ENCODE data around the gene BMP2. TPM values are rescaled to one million over a fixed set of nuclear protein-coding genes. Genes with fewer than 3 reads are reported as not detected.

BMP2 gene
- total and polyA plus RNA-seq, 2 of the 4 experiments (the other 2 are of a cell fraction), result 0.18 to 0.21 TPM

GRCh38 chr20:6818033-6818808, 50.7 kb downstream of the BMP2 start:
- no peak overlapping the region for H3K18ac ChIP-seq (ENCODE audit: low read depth, low read length)
- no peak overlapping the region for H2AFZ ChIP-seq (replicated peaks; ENCODE audit: low read length, poor library complexity)
- in situ Hi-C loops (cut with MboI; ENCODE audit: low sequenced_read_pairs), result no loop called here
- H3K14ac ChIP-seq (replicated peaks; ENCODE audit: low read depth, low read length), result no peak overlapping the region
- H4K20me1 ChIP-seq (ENCODE audit: insufficient read depth, low read length), result no peaks in the 10 kb centered on the region
- no peaks in the 10 kb centered on the region for H3K9me1 ChIP-seq (ENCODE audit: insufficient read depth, low read length)
- H3K9ac ChIP-seq (ENCODE audit: low read depth, low read length), result no peak overlapping the region
- H2BK120ac ChIP-seq (ENCODE audit: low read depth, low read length), result no peak overlapping the region
- ChIA-PET POLR2A (ENCODE audit: unreplicated experiment) (no interaction called here), CTCF (interaction anchor here (0.7 kb wide), 1 partner anchor 25 kb away, joined by 3 read pairs; no protein-coding TSS in a partner anchor)
- DNase-seq (no peak), ATAC-seq (ENCODE audit: low read depth) (no peak)
- H3K4me3 ChIP-seq (ENCODE audit: insufficient read depth, low read depth, low read length), result no peak overlapping the region
- no peak overlapping the region for H2BK15ac ChIP-seq (ENCODE audit: low read depth, low read length)
- no peak overlapping the region for H4K91ac ChIP-seq (ENCODE audit: insufficient read depth, low read depth, low read length)
- no peaks in the 10 kb centered on the region for H3K27me3 ChIP-seq (ENCODE audit: control insufficient read depth, insufficient read depth, low read length)
- H3K23ac ChIP-seq (ENCODE audit: low read depth, low read length), result no peak overlapping the region
- H3K56ac ChIP-seq (ENCODE audit: extremely low read depth, insufficient read depth, low read length), result no peak overlapping the region
- BruUV-seq (replicated peaks), result no TSS peak
- dilution Hi-C loops (cut with HindIII; ENCODE audit: low sequenced_read_pairs, unreplicated experiment), result no loop called here
- H3K36me3 ChIP-seq (ENCODE audit: control insufficient read depth, insufficient read depth, low read length), result no peaks in the 10 kb centered on the region
- no peak overlapping the region for H2BK20ac ChIP-seq (ENCODE audit: low read depth, low read length)
- 100% methylated on average over 1 of the region's 7 CpGs; no CpG with 5 or more reads in 1 of the 2 experiments for WGBS, 2 experiments (ENCODE audit: extremely low coverage in 2 of 2, insufficient read length in 1 of 2)
- H3K4me2 ChIP-seq (ENCODE audit: low read depth, low read length), result no peak overlapping the region
- no peak overlapping the region for H4K8ac ChIP-seq (ENCODE audit: low read depth in 2 of 2, low read length in 2 of 2)
- H2AK9ac ChIP-seq (replicated peaks; ENCODE audit: low read depth, low read length, poor library complexity), result no peak overlapping the region
- H3K79me1 ChIP-seq (ENCODE audit: low read depth in 1 of 2, low read length in 2 of 2), result no peaks in the 10 kb centered on the region
- intact Hi-C loops (cut with micrococcal nuclease), result loop anchor here (5.0 kb wide), 1 partner anchor 551 kb away; no protein-coding TSS in a partner anchor
- no peak overlapping the region for H2BK5ac ChIP-seq (ENCODE audit: low read depth, low read length, poor library complexity, severe bottlenecking)
- no peak overlapping the region for H3K4ac ChIP-seq (ENCODE audit: low read depth, low read length)
- H4K5ac ChIP-seq (ENCODE audit: low read depth, low read length), result no peak overlapping the region
- H2AK5ac ChIP-seq (ENCODE audit: low read depth, low read length), result no peak overlapping the region
- no peaks in the 10 kb centered on the region for H3K4me1 ChIP-seq (ENCODE audit: control insufficient read depth, insufficient read depth, low read length)
- H3K9me3 ChIP-seq (ENCODE audit: control insufficient read depth, insufficient read depth, low read length), result no peaks in the 10 kb centered on the region
- H3K27ac ChIP-seq (ENCODE audit: insufficient read depth, low read length), result no peak overlapping the region
- TF ChIP-seq RAD21 (IDR thresholded peaks at IDR 0.05; ENCODE audit: low read length) (no peak), MAZ (IDR thresholded peaks at IDR 0.05; ENCODE audit: borderline replicate concordance, low read depth, low read length) (no peak), CTCF (conservative IDR thresholded peaks at IDR 0.05; ENCODE audit: low read depth, low read length) (no peak)

Data from IMR-90 (cell line).